C4-2B (cell line): ENCODE results near the gene HBP1.

Experiments used
- CTCF ChIP-seq: fragments of 450-650 bp; conservative IDR thresholded peaks from 2 replicates; pipeline ENCODE4 v1.5.1; 2017; ENCODE audit warnings: mild to moderate bottlenecking
- ZFX ChIP-seq: fragments of 450-650 bp; IDR thresholded peaks from 2 replicates; pipeline ENCODE4 v1.6.1; 2017

- no peak for TF ChIP-seq CTCF
- TF ChIP-seq ZFX: no peak
These were observed 37.3 kb downstream of the HBP1 start for GRCh38 chr7:107206136-107206535.
